Measurements from ENCODE around the gene FUS.

Gene FUS

GRCh38 chr16:31224092-31224955 lies 44.4 kb downstream of the FUS start:
- no peak for TF ChIP-seq GATA2 (IDR thresholded peaks at IDR 0.05; ENCODE audit: low read depth, low read length)
- TF ChIP-seq GATA3 (IDR thresholded peaks at IDR 0.05; ENCODE audit: low read depth, low read length), result no peak

DNA sequence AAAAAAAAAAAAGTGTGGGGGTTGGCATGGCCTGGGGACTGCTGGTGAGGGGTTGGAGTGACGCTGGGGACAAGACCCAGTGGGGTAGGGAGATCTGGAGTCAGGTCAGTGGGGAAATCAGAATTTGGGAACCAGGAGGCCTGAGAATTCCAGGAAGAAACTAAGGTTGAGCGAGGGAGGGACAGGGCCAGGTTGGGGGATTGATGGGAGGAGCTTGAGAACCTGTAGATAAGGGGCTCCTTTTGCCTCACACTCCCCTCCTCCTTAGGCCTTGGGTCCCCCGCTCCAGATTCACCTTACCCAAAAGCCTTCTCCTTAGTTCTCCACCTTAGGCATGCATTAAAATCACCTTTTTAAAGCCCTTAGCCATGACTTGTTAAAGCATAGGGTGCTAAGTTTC lies 45.3 kb downstream of the FUS start:
- TF ChIP-seq GATA3 (IDR thresholded peaks at IDR 0.05; ENCODE audit: low read depth, low read length) (no peak), GATA2 (IDR thresholded peaks at IDR 0.05; ENCODE audit: low read depth, low read length) (no peak)

DNA sequence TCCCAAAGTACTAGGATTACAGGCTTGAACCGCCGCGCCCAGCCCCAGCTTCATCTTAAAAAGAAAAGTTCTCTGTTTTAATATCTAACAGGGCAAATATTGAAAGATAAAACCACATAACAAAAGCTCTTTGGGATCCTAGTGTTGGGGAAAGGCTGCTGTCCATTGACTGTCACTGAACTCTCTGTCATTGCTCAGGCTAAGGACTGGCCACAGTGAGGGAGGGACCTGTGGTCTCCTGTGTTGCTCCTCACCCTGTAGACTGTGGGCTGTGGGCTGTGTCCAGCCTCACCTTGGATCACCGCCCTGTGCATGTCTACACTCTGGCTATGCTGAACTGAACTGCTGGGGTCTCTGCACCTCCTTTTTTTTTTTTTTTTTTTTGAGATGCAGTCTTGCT lies 48.3 kb downstream of the FUS start:
- TF ChIP-seq GATA2 (IDR thresholded peaks at IDR 0.05; ENCODE audit: low read depth, low read length) (no peak), GATA3 (IDR thresholded peaks at IDR 0.05; ENCODE audit: low read depth, low read length) (no peak)

DNA sequence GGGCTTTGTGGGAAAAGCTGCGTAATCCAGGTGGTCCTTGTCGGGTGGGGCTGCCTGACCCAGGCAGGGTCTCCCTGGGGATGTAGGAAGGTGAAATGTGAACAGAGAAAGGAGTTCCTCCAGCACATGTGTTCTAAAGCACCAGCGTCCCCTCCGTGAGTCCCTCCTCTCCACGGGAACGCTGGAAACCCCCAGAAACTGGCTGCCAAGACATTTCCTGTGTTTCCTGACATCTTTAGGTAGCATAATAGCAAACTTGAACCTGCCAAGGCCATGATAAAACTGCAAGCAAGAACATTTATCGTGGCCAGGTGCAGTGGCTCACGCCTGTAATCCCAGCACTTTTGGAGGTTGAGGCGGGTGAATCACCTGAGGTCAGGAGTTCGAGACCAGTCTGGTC lies 49.6 kb downstream of the FUS start:
- TF ChIP-seq GATA3 (IDR thresholded peaks at IDR 0.05; ENCODE audit: low read depth, low read length) (no peak), GATA2 (IDR thresholded peaks at IDR 0.05; ENCODE audit: low read depth, low read length) (no peak)

- TF ChIP-seq GATA2 (IDR thresholded peaks at IDR 0.05; ENCODE audit: low read depth, low read length), result no peak
- no peak for TF ChIP-seq GATA3 (IDR thresholded peaks at IDR 0.05; ENCODE audit: low read depth, low read length)
Measured at GRCh38 chr16:31238041-31238440, 58.1 kb downstream of the FUS start.
